Ishikawa (cell line): Measurements from ENCODE around the gene KCNAB2.

Experiments
- CEBPB ChIP-seq: IDR thresholded peaks from 2 replicates; pipeline ENCODE4 v1.6.1; 2012
- CREB1 ChIP-seq: IDR thresholded peaks from 2 replicates; pipeline ENCODE4 v1.6.1; 2012; ENCODE audit warnings: low read depth
- EGR1 ChIP-seq: IDR thresholded peaks from 2 replicates; pipeline ENCODE4 v1.6.1; 2012
- EP300 ChIP-seq: IDR thresholded peaks from 2 replicates; pipeline ENCODE4 v1.6.1; 2012; ENCODE audit warnings: borderline replicate concordance
- FOXM1 ChIP-seq: IDR thresholded peaks from 2 replicates; pipeline ENCODE4 v1.6.1; 2012; ENCODE audit warnings: low read depth, borderline replicate concordance
- NFIC ChIP-seq: IDR thresholded peaks from 2 replicates; pipeline ENCODE4 v1.6.1; 2012
- RAD21 ChIP-seq: IDR thresholded peaks from 2 replicates; pipeline ENCODE4 v1.6.1; 2012; ENCODE audit warnings: low read depth
- TAF1 ChIP-seq: IDR thresholded peaks from 2 replicates; pipeline ENCODE4 v1.6.1; 2012; ENCODE audit warnings: low read depth, mild to moderate bottlenecking
- TCF12 ChIP-seq: IDR thresholded peaks from 2 replicates; pipeline ENCODE4 v1.6.1; 2012; ENCODE audit warnings: low read depth
- TEAD4 ChIP-seq: IDR thresholded peaks from 2 replicates; pipeline ENCODE4 v1.6.1; 2012
- YY1 ChIP-seq: IDR thresholded peaks from 2 replicates; pipeline ENCODE4 v1.6.1; 2012; ENCODE audit warnings: low read depth
- ZBTB7A ChIP-seq: IDR thresholded peaks from 2 replicates; pipeline ENCODE4 v1.6.1; 2012; ENCODE audit warnings: low read depth
- TF ChIP-seq, protein P1 (sequence below): IDR thresholded peaks from 2 replicates; pipeline ENCODE4 v1.6.1; 2012; ENCODE audit warnings: low read depth, mild to moderate bottlenecking
- TF ChIP-seq, protein P2 (sequence below): IDR thresholded peaks from 2 replicates; pipeline ENCODE4 v1.6.1; 2012
- TF ChIP-seq, protein P3 (sequence below): IDR thresholded peaks from 2 replicates; pipeline ENCODE4 v1.6.1; 2012

The KCNAB2 gene

GRCh38 chr1:6113116-6113515, 67.4 kb downstream of the KCNAB2 start:
- TF ChIP-seq, protein P1, sequence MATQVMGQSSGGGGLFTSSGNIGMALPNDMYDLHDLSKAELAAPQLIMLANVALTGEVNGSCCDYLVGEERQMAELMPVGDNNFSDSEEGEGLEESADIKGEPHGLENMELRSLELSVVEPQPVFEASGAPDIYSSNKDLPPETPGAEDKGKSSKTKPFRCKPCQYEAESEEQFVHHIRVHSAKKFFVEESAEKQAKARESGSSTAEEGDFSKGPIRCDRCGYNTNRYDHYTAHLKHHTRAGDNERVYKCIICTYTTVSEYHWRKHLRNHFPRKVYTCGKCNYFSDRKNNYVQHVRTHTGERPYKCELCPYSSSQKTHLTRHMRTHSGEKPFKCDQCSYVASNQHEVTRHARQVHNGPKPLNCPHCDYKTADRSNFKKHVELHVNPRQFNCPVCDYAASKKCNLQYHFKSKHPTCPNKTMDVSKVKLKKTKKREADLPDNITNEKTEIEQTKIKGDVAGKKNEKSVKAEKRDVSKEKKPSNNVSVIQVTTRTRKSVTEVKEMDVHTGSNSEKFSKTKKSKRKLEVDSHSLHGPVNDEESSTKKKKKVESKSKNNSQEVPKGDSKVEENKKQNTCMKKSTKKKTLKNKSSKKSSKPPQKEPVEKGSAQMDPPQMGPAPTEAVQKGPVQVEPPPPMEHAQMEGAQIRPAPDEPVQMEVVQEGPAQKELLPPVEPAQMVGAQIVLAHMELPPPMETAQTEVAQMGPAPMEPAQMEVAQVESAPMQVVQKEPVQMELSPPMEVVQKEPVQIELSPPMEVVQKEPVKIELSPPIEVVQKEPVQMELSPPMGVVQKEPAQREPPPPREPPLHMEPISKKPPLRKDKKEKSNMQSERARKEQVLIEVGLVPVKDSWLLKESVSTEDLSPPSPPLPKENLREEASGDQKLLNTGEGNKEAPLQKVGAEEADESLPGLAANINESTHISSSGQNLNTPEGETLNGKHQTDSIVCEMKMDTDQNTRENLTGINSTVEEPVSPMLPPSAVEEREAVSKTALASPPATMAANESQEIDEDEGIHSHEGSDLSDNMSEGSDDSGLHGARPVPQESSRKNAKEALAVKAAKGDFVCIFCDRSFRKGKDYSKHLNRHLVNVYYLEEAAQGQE = no peak
- TF ChIP-seq YY1 (no peak), EGR1 (no peak), CEBPB (no peak), FOXM1 (no peak), ZBTB7A (no peak)

GRCh38 chr1:6113745-6114144, 68.1 kb downstream of the KCNAB2 start:
- TF ChIP-seq TAF1 (no peak), CEBPB (no peak)

- TF ChIP-seq TCF12 = no peak
These were observed 70.4 kb downstream of the KCNAB2 start for GRCh38 chr1:6116137-6116536.

DNA sequence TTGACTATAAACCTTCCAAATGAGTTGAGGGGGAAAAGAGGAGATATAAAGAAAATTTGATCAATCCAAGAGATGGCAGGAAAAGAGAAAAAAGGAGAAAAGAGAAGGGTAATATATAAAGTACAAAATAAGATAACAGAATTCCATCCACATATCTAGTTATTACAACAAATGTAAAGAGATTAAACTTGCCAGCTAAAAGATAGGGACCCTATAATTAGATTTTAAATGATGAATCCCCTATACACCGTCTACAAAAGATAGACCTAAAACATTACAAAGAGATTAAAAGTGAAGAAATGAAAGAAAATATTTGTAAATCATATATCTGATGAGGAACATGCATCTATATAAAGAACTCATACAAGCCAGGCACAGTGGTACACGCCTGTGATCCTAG, 71.4 kb downstream of the KCNAB2 start:
- TF ChIP-seq EP300 (no peak), FOXM1 (no peak), TAF1 (no peak), ZBTB7A (no peak), NFIC (no peak), EGR1 (no peak), YY1 (no peak), CEBPB (no peak), TCF12 (no peak), TEAD4 (no peak)
- TF ChIP-seq, protein P2, sequence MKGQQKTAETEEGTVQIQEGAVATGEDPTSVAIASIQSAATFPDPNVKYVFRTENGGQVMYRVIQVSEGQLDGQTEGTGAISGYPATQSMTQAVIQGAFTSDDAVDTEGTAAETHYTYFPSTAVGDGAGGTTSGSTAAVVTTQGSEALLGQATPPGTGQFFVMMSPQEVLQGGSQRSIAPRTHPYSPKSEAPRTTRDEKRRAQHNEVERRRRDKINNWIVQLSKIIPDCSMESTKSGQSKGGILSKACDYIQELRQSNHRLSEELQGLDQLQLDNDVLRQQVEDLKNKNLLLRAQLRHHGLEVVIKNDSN = no peak
- TF ChIP-seq, protein P3, sequence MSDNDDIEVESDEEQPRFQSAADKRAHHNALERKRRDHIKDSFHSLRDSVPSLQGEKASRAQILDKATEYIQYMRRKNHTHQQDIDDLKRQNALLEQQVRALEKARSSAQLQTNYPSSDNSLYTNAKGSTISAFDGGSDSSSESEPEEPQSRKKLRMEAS = no peak
- TF ChIP-seq, protein P1 = no peak

- no peak for TF ChIP-seq ZBTB7A
- no peak for TF ChIP-seq EGR1
- TF ChIP-seq, protein P1 = no peak
- no peak for TF ChIP-seq TCF12
- TF ChIP-seq, protein P3 = no peak
- TF ChIP-seq CEBPB = no peak
- no peak for TF ChIP-seq TEAD4
- no peak for TF ChIP-seq FOXM1
- TF ChIP-seq TAF1 = no peak
- TF ChIP-seq EP300 = no peak
- TF ChIP-seq, protein P2 = no peak
- TF ChIP-seq NFIC = no peak
- TF ChIP-seq CREB1 = no peak
- no peak for TF ChIP-seq RAD21
- TF ChIP-seq YY1 = no peak
These were observed 71.9 kb downstream of the KCNAB2 start for GRCh38 chr1:6117624-6118023.

DNA sequence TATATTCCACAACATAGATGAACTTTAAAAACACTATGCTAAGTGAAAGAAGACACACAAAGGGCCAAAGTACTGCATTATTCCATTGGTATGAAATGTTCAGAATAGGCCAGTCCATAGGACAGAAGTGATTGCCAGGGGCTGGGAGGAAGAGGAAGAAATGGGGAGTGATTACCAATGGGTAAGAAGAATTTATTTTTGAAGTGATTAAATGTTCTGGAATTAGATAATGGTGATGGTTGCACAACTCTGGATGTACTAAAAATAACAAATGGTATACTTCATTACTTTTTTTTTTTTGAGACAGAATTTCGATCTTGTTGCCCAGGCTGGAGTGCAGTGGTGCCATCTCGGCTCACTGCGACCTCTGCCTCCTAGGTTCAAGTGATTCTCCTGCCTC, 72.7 kb downstream of the KCNAB2 start:
- TF ChIP-seq, protein P1 = no peak
- TF ChIP-seq NFIC (no peak), ZBTB7A (no peak), TEAD4 (no peak), RAD21 (no peak), EP300 (no peak), FOXM1 (no peak), YY1 (no peak), TAF1 (no peak), CEBPB (no peak), TCF12 (no peak), EGR1 (no peak), CREB1 (no peak)
- TF ChIP-seq, protein P2 = no peak
- TF ChIP-seq, protein P3 = no peak
